GM12878 (cell line): ENCODE measurements around the gene MAP2K1. TPM values are rescaled to one million over a fixed set of nuclear protein-coding genes. Genes with fewer than 3 reads are reported as not detected.

ENCODE experiments used
- CREM ChIP-seq: IDR thresholded peaks from 2 replicates; pipeline ENCODE4 v1.6.1; 2014; ENCODE audit warnings: antibody characterized with exemption, low read depth
- EED ChIP-seq: sonication (generic); IDR thresholded peaks from 2 replicates; pipeline ENCODE4 v1.6.1; 2016; ENCODE audit warnings: antibody characterized with exemption, low read depth
- KAT2A ChIP-seq: conservative IDR thresholded peaks from 2 replicates; pipeline ENCODE4 v1.6.1; 2011; ENCODE audit warnings: low read depth, low read length; ENCODE audit not compliant: control insufficient read depth
- KLF5 ChIP-seq: fragments of 450-650 bp; IDR thresholded peaks from 2 replicates; pipeline ENCODE4 v1.6.1; 2014; ENCODE audit warnings: mild to moderate bottlenecking; ENCODE audit not compliant: partially characterized antibody
- MTA3 ChIP-seq: IDR thresholded peaks from 2 replicates; pipeline ENCODE4 v1.6.1; 2012; ENCODE audit warnings: low read length, inconsistent platforms, borderline replicate concordance
- NFXL1 ChIP-seq: fragments of 450-650 bp; IDR thresholded peaks from 2 replicates; pipeline ENCODE4 v1.6.1; 2017; ENCODE audit warnings: antibody characterized with exemption, mild to moderate bottlenecking, borderline replicate concordance
- ZBTB4 ChIP-seq: fragments of 450-650 bp; formaldehyde crosslinking; IDR thresholded peaks from 2 replicates; pipeline ENCODE4 v1.4.0; 2022; ENCODE audit warnings: mild to moderate bottlenecking, moderate library complexity
- ZZZ3 ChIP-seq: IDR thresholded peaks from 2 replicates; pipeline ENCODE4 v1.6.1; 2011; ENCODE audit warnings: low read depth; ENCODE audit not compliant: control insufficient read depth, insufficient read length
- polyA plus RNA-seq, 11 experiments: library from polyadenylated mRNA; depleted of rRNA in 4 of 11; unstranded in 6 of 11; stranded (reverse) in 5 of 11; fragments of >200 nt; fragmentation: Nextera tagmentation in 4 of 11; fragmentation: Illumina TruSeq in 1 of 11; extraction: Ambion mirVana in 4 of 11; extraction: Trizol in 1 of 11; gene quantifications; 1 replicate in 1 of 11; 2 replicates in 10 of 11; pipeline versions ENCODE4 v1.2.1 to v1.2.3, GENCODE V29; 2011 to 2016; ENCODE audit warnings: inconsistent platforms in 2 of 11, missing spikeins in 2 of 11, low read depth in 1 of 11
- total RNA-seq, 4 experiments: library from RNA; depleted of rRNA in 3 of 4; stranded (reverse); fragments of >200 nt in 3 of 4; fragmentation: Illumina TruSeq in 1 of 4; extraction: Trizol in 1 of 4; gene quantifications; 2 replicates each; pipeline versions ENCODE4 v1.2.1 to v1.2.3, GENCODE V29; 2013 to 2021

Gene MAP2K1
- total and polyA plus RNA-seq, 10 of the 15 experiments (the other 5 are each of a cell fraction or from before 2014, with no cell fraction given) = 11.2 to 112 (median 56.6) TPM

- TF ChIP-seq KLF5 (peak; percentile 35), EED (no peak; the same call in 1 of the 2 replicates), ZZZ3 (no peak), ZBTB4 (CRISPR knock-in tag) (no peak), KAT2A (no peak), CREM (peak; percentile 99), MTA3 (peak; percentile 97), NFXL1 (no peak)
Measured at GRCh38 chr15:66497502-66498455, 111.1 kb downstream of the MAP2K1 start, which contains the start of gene SNAPC5 (continued).
